HL-60 (cell line): ENCODE measurements around the gene PACS1.

Experiments used
- DNase-seq, 2 experiments: peaks; one replicate each; pipeline ENCODE4 v3.0.0-alpha.2; 2010 to 2020; ENCODE audit warnings: low read depth in 1 of 2, low spot score in 1 of 2
- H3K27ac ChIP-seq: fragments of 250-450 bp; sonication (Bioruptor Pico); replicated peaks from 2 replicates; pipeline ENCODE4 v1.5.1; 2020; ENCODE audit warnings: mild to moderate bottlenecking, moderate library complexity
- H3K27me3 ChIP-seq: fragments of 250-450 bp; sonication (Bioruptor Pico); 2 replicates; pipeline ENCODE4 v1.5.1; 2021; ENCODE audit warnings: mild to moderate bottlenecking, moderate library complexity; ENCODE audit not compliant: insufficient read depth, poor library complexity, severe bottlenecking
- H3K4me3 ChIP-seq: replicated peaks from 2 replicates; pipeline ENCODE4 v1.5.1; 2011; ENCODE audit warnings: mild to moderate bottlenecking, control low read depth, low read length; ENCODE audit not compliant: insufficient read depth
- CTCF ChIP-seq: IDR thresholded peaks from one replicate; pipeline ENCODE4 v1.5.1; 2011; ENCODE audit warnings: low read length, control low read depth, inconsistent platforms; ENCODE audit not compliant: insufficient read depth
- GABPA ChIP-seq: IDR thresholded peaks from 2 replicates; pipeline ENCODE4 v1.6.1; 2012; ENCODE audit warnings: low read depth
- POLR2AphosphoS5 ChIP-seq: IDR thresholded peaks from 2 replicates; pipeline ENCODE4 v1.6.1; 2012; ENCODE audit warnings: low read depth
- REST ChIP-seq: IDR thresholded peaks from 2 replicates; pipeline ENCODE4 v1.6.1; 2012; ENCODE audit warnings: low read depth; ENCODE audit not compliant: insufficient replicate concordance
- SPI1 ChIP-seq: IDR thresholded peaks from 2 replicates; pipeline ENCODE4 v1.6.1; 2012; ENCODE audit warnings: low read depth, mild to moderate bottlenecking, borderline replicate concordance

PACS1 gene

GRCh38 chr11:66225066-66225465, 155.0 kb downstream of the PACS1 start:
- TF ChIP-seq CTCF (no peak), SPI1 (no peak), REST (no peak), POLR2AphosphoS5 (no peak), GABPA (no peak)
- Histone ChIP-seq H3K4me3 (no peak overlapping the region), H3K27me3 (no peaks in the 10 kb centered on the region), H3K27ac (no peak overlapping the region)
- DNase-seq = no peak

GRCh38 chr11:66226101-66226500, 156.0 kb downstream of the PACS1 start:
- H3K4me3 ChIP-seq = no peak overlapping the region

GRCh38 chr11:66227700-66228099, 157.6 kb downstream of the PACS1 start:
- H3K27me3 ChIP-seq = no peaks in the 10 kb centered on the region
- DNase-seq = no peak
- no peak overlapping the region for H3K4me3 ChIP-seq
- H3K27ac ChIP-seq = no peak overlapping the region
- TF ChIP-seq POLR2AphosphoS5 (no peak), SPI1 (no peak), CTCF (no peak), GABPA (no peak), REST (no peak)

More at GRCh38 chr11:66226101-66226500, 156.0 kb downstream of the PACS1 start:
- no peaks in the 10 kb centered on the region for H3K27me3 ChIP-seq
- TF ChIP-seq REST = no peak
- no peak for DNase-seq
- no peak overlapping the region for H3K27ac ChIP-seq

GRCh38 chr11:66228521-66228920, 158.4 kb downstream of the PACS1 start:
- DNase-seq = no peak
- no peak overlapping the region for H3K4me3 ChIP-seq
- TF ChIP-seq POLR2AphosphoS5 (no peak), CTCF (no peak), SPI1 (no peak), GABPA (no peak), REST (no peak)
- H3K27me3 ChIP-seq = no peaks in the 10 kb centered on the region
- H3K27ac ChIP-seq = no peak overlapping the region
